ENCODE data around the gene INPP4A.

Gene INPP4A

GRCh38 chr2:98496750-98497493 is 52.3 kb downstream of the INPP4A start:
- no peak for DNase-seq (ENCODE audit: low spot score)

GRCh38 chr2:98498703-98499440 is 54.2 kb downstream of the INPP4A start:
- DNase-seq (ENCODE audit: low spot score) = no peak

GRCh38 chr2:98500561-98500960 is 55.9 kb downstream of the INPP4A start:
- no peak for DNase-seq (ENCODE audit: low spot score)

GRCh38 chr2:98501223-98501622 is 56.6 kb downstream of the INPP4A start:
- no peak for DNase-seq (ENCODE audit: low spot score)

GRCh38 chr2:98501876-98502275 is 57.2 kb downstream of the INPP4A start:
- DNase-seq (ENCODE audit: low spot score) = no peak

GRCh38 chr2:98502556-98503335 is 58.1 kb downstream of the INPP4A start:
- no peak for DNase-seq (ENCODE audit: low spot score)

GRCh38 chr2:98503481-98504105 is 58.9 kb downstream of the INPP4A start:
- no peak for DNase-seq (ENCODE audit: low spot score)

- no peak for DNase-seq (ENCODE audit: low spot score)
These were observed 59.9 kb downstream of the INPP4A start for GRCh38 chr2:98504381-98505109.

GRCh38 chr2:98505311-98505808 is 60.7 kb downstream of the INPP4A start:
- no peak for DNase-seq (ENCODE audit: low spot score)

GRCh38 chr2:98505971-98506664 is 61.5 kb downstream of the INPP4A start:
- DNase-seq (ENCODE audit: low spot score) = no peak

- DNase-seq (ENCODE audit: low spot score) = no peak
These were observed 62.2 kb downstream of the INPP4A start for GRCh38 chr2:98506881-98507280.

GRCh38 chr2:98507461-98507860 is 62.8 kb downstream of the INPP4A start:
- no peak for DNase-seq (ENCODE audit: low spot score)

GRCh38 chr2:98507891-98508708 is 63.4 kb downstream of the INPP4A start:
- DNase-seq (ENCODE audit: low spot score) = no peak

GRCh38 chr2:98508709-98509066 is 64.0 kb downstream of the INPP4A start:
- DNase-seq (ENCODE audit: low spot score) = no peak

- DNase-seq (ENCODE audit: low spot score) = no peak
These were observed 65.1 kb downstream of the INPP4A start for GRCh38 chr2:98509542-98510321.

GRCh38 chr2:98510322-98510662 is 65.6 kb downstream of the INPP4A start:
- no peak for DNase-seq (ENCODE audit: low spot score)

GRCh38 chr2:98511981-98512380 is 67.3 kb downstream of the INPP4A start:
- no peak for DNase-seq (ENCODE audit: low spot score)

- no peak for DNase-seq (ENCODE audit: low spot score)
These were observed 68.0 kb downstream of the INPP4A start for GRCh38 chr2:98512699-98513098.

- no peak for DNase-seq (ENCODE audit: low spot score)
These were observed 69.5 kb downstream of the INPP4A start for GRCh38 chr2:98514096-98514639.

Data from HuH-7.5 (cell line).